ENCODE results near the gene FBXW11.

FBXW11 gene

GRCh38 chr5:171904886-171905285, 101.6 kb downstream of the FBXW11 start:
- Histone ChIP-seq H3K27me3 (replicated peaks; ENCODE audit: control insufficient read depth, insufficient read depth, low read length) (no peaks in the 10 kb centered on the region), H3K36me3 (ENCODE audit: control insufficient read depth, insufficient read depth, low read length) (peaks cover 1% of the 10 kb centered on the region), H3K4me3 (replicated peaks; ENCODE audit: low read depth, low read length) (no peak overlapping the region)
- DNase-seq (ENCODE audit: extremely low read depth, insufficient read length): no peak
- TF ChIP-seq, protein P1, sequence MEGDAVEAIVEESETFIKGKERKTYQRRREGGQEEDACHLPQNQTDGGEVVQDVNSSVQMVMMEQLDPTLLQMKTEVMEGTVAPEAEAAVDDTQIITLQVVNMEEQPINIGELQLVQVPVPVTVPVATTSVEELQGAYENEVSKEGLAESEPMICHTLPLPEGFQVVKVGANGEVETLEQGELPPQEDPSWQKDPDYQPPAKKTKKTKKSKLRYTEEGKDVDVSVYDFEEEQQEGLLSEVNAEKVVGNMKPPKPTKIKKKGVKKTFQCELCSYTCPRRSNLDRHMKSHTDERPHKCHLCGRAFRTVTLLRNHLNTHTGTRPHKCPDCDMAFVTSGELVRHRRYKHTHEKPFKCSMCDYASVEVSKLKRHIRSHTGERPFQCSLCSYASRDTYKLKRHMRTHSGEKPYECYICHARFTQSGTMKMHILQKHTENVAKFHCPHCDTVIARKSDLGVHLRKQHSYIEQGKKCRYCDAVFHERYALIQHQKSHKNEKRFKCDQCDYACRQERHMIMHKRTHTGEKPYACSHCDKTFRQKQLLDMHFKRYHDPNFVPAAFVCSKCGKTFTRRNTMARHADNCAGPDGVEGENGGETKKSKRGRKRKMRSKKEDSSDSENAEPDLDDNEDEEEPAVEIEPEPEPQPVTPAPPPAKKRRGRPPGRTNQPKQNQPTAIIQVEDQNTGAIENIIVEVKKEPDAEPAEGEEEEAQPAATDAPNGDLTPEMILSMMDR (IDR thresholded peaks at IDR 0.05; ENCODE audit: insufficient read depth, low read length, poor library complexity, severe bottlenecking): no peak

DNA sequence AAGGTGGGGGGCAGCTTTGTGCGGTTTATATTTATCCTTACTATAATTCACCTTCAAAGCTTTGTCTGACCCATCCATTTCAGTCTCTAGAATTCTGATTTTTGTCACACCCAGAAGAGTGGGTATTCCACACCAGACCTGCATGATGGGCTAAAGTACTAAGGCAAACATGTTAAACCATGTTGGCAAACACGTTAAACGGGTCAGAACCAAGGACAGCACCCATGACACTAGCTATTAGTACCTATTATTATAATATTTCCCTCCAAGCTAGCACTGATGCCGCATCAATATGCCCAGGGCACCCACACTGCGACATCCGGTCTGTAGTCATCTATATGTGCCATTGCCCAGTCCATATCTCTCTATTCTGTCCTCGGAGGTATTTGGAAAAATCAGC, 104.7 kb downstream of the FBXW11 start:
- Histone ChIP-seq H3K36me3 (ENCODE audit: control insufficient read depth, insufficient read depth, low read length) (peaks cover 1% of the 10 kb centered on the region), H3K4me3 (replicated peaks; ENCODE audit: low read depth, low read length) (no peak overlapping the region), H3K27me3 (replicated peaks; ENCODE audit: control insufficient read depth, insufficient read depth, low read length) (no peaks in the 10 kb centered on the region)
- TF ChIP-seq, protein P1 (IDR thresholded peaks at IDR 0.05; ENCODE audit: insufficient read depth, low read length, poor library complexity, severe bottlenecking): no peak
- DNase-seq (ENCODE audit: extremely low read depth, insufficient read length): no peak

DNA sequence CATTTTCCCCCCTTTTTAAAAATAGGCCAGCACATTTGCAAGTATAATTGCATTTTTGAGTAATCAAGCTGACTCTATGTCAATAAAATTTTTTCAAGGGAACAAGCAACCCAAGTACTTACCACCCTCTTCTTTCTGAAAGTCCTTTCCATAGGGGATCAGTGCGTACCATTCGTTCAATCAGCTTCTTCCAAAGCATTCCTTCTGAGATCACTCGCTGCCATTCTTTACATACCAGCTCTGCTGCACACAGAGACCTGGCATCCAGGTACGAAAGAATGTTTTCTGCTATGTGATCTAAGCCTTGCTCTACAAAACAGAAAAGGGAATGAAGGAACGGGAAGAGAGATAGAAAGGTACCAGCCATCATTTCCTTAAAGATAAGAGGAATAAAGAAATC, 106.6 kb downstream of the FBXW11 start:
- DNase-seq (ENCODE audit: extremely low read depth, insufficient read length): no peak
- H3K36me3 ChIP-seq (ENCODE audit: control insufficient read depth, insufficient read depth, low read length): no peaks in the 10 kb centered on the region; the same call in none of the 2 replicates
- TF ChIP-seq, protein P1 (IDR thresholded peaks at IDR 0.05; ENCODE audit: insufficient read depth, low read length, poor library complexity, severe bottlenecking): no peak
- H3K4me3 ChIP-seq (replicated peaks; ENCODE audit: low read depth, low read length): no peak overlapping the region
- H3K27me3 ChIP-seq (replicated peaks; ENCODE audit: control insufficient read depth, insufficient read depth, low read length): no peaks in the 10 kb centered on the region

DNA sequence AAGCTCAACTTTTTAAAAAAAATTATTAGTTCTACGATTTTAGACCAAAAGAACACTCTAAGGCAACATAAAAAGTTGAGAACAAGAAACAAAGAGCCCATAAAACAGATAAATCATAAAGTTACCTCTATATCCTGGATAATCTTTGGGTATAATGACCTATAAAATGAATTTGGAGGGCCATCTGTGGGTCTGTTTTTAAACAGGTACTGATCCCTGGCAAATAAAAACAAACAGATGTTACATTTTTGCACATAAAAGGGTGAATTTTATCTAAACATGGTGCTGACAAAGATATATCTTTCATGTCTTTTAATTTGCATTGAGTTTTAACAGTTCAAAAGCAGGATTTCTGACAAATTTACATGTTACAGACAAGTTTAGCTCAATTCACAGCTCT, 107.6 kb downstream of the FBXW11 start:
- H3K4me3 ChIP-seq (replicated peaks; ENCODE audit: low read depth, low read length): no peak overlapping the region
- TF ChIP-seq, protein P1 (IDR thresholded peaks at IDR 0.05; ENCODE audit: insufficient read depth, low read length, poor library complexity, severe bottlenecking): no peak
- no peak for DNase-seq (ENCODE audit: extremely low read depth, insufficient read length)
- no peaks in the 10 kb centered on the region; the same call in none of the 2 replicates for H3K36me3 ChIP-seq (ENCODE audit: control insufficient read depth, insufficient read depth, low read length)
- H3K27me3 ChIP-seq (replicated peaks; ENCODE audit: control insufficient read depth, insufficient read depth, low read length): no peaks in the 10 kb centered on the region

GRCh38 chr5:171898386-171898785, 108.1 kb downstream of the FBXW11 start:
- H3K27me3 ChIP-seq (replicated peaks; ENCODE audit: control insufficient read depth, insufficient read depth, low read length): no peaks in the 10 kb centered on the region
- no peak for DNase-seq (ENCODE audit: extremely low read depth, insufficient read length)
- TF ChIP-seq, protein P1 (IDR thresholded peaks at IDR 0.05; ENCODE audit: insufficient read depth, low read length, poor library complexity, severe bottlenecking): no peak
- H3K36me3 ChIP-seq (ENCODE audit: control insufficient read depth, insufficient read depth, low read length): no peaks in the 10 kb centered on the region; the same call in none of the 2 replicates
- no peak overlapping the region for H3K4me3 ChIP-seq (replicated peaks; ENCODE audit: low read depth, low read length)

- TF ChIP-seq, protein P1 (IDR thresholded peaks at IDR 0.05; ENCODE audit: insufficient read depth, low read length, poor library complexity, severe bottlenecking): no peak
- H3K4me3 ChIP-seq (replicated peaks; ENCODE audit: low read depth, low read length): no peak overlapping the region
- DNase-seq (ENCODE audit: extremely low read depth, insufficient read length): no peak
- H3K27me3 ChIP-seq (replicated peaks; ENCODE audit: control insufficient read depth, insufficient read depth, low read length): no peaks in the 10 kb centered on the region
- H3K36me3 ChIP-seq (ENCODE audit: control insufficient read depth, insufficient read depth, low read length): no peaks in the 10 kb centered on the region; the same call in none of the 2 replicates
Observed at GRCh38 chr5:171897231-171897630, 109.2 kb downstream of the FBXW11 start.

Data from GM06990 (cell line).